Measurements from ENCODE around the gene XKR8. TPM values are rescaled to one million over a fixed set of nuclear protein-coding genes. Genes with fewer than 3 reads are reported as not detected.

XKR8 gene
- total and polyA plus RNA-seq, 2 donors (not counting 1 experiment from before 2014, with no cell fraction given), result 3.4 to 8.7 TPM

DNA sequence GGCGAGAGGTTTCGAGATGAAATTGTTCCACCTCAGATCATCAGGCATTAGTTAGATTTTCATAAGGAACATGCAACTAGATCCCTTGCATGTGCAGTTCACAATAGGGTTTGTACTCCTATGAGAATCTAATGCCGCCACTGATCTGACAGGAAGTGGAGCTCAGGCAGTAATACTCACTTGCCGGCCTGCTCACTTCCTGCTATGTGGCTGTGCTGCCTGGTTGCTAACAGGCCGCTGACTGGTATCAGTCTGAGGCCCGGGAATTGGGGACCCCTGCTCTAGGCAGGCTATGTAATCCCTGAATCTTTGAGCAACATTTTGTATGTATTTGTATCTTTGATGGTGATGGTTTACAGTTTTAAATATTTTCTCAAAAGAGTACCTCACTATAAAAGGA is 32.5 kb downstream of the XKR8 start:
- peak overlapping the region; percentile 16 for H3K9ac ChIP-seq (ENCODE audit: low read length)
- H4K20me1 ChIP-seq (ENCODE audit: control insufficient read depth, insufficient read depth, low read length, poor library complexity, severe bottlenecking), result no peaks in the 10 kb centered on the region
- H3K9me3 ChIP-seq (ENCODE audit: control extremely low read depth in 1 of 3, control insufficient read depth in 2 of 3, insufficient read depth in 1 of 3, low read length in 2 of 3), result no peaks in the 10 kb centered on the region
- no peaks in the 10 kb centered on the region for H3K79me2 ChIP-seq (ENCODE audit: control insufficient read depth, insufficient read depth, low read length)
- H3K27me3 ChIP-seq (replicated peaks in 1 of 4; ENCODE audit: control extremely low read depth in 1 of 4, control insufficient read depth in 3 of 4, insufficient read depth in 4 of 4, low read length in 3 of 4), result no peaks in the 10 kb centered on the region
- peak overlapping the region; percentile 20 for H2AFZ ChIP-seq (ENCODE audit: insufficient read depth, low read depth, low read length, poor library complexity, severe bottlenecking)
- H3K4me3 ChIP-seq (ENCODE audit: control extremely low read depth in 1 of 5, extremely low read depth in 1 of 5, insufficient read depth in 1 of 5, low read depth in 2 of 5, low read length in 4 of 5), result no peak overlapping the region
- no peaks in the 10 kb centered on the region for H3K9me3 Mint-ChIP-seq (ENCODE audit: insufficient read depth)
- H3K27ac ChIP-seq (ENCODE audit: low read length in 2 of 2), result peak overlapping the region in 1 of 2 donors; percentile 54
- POLR2A ChIA-PET, result no interaction called here
- H3K27me3 Mint-ChIP-seq, result no peaks in the 10 kb centered on the region
- peak overlapping the region; percentile 74 for H3K27ac Mint-ChIP-seq
- peaks cover 4 to 58% of the 10 kb centered on the region in 2 experiments for H3K36me3 ChIP-seq (replicated peaks in 1 of 2; ENCODE audit: control extremely low read depth in 1 of 2, control insufficient read depth in 1 of 2, extremely low read depth in 1 of 2, insufficient read depth in 2 of 2, low read length in 1 of 2)
- no peak overlapping the region for H3K4me2 ChIP-seq (replicated peaks; ENCODE audit: low read depth, low read length, poor library complexity, severe bottlenecking)
- no peak for TF ChIP-seq EZH2 (IDR thresholded peaks at IDR 0.05; ENCODE audit: borderline replicate concordance, insufficient read depth, low read depth, low read length, poor library complexity, severe bottlenecking)
- no peak for TF ChIP-seq CTCF (IDR thresholded peaks at IDR 0.05)
- CTCF ChIA-PET, result interaction anchor here (0.9 to 5.1 kb wide), 2 partner anchors 12 to 135 kb away, joined by 3 to 18 read pairs; no protein-coding TSS in a partner anchor
- intact Hi-C loops (cut with micrococcal nuclease), result no loop called here
- no peak for ATAC-seq (ENCODE audit: low read depth)
- peak; percentile 26 for DNase-seq
- H3K4me1 ChIP-seq (ENCODE audit: control insufficient read depth in 2 of 2, insufficient read depth in 2 of 2, low read length in 2 of 2), result peaks cover 4 to 7% of the 10 kb centered on the region in 2 donors
- H3K4me1 Mint-ChIP-seq, result peaks cover 6% of the 10 kb centered on the region
- WGBS (ENCODE audit: insufficient coverage), result 54% methylated on average over 5 of the region's 6 CpGs
- no peak overlapping the region for H3K4me3 Mint-ChIP-seq

- no peak overlapping the region for H3K4me3 ChIP-seq (ENCODE audit: control extremely low read depth in 1 of 5, extremely low read depth in 1 of 5, insufficient read depth in 1 of 5, low read depth in 2 of 5, low read length in 4 of 5)
- H3K9me3 Mint-ChIP-seq (ENCODE audit: insufficient read depth), result no peaks in the 10 kb centered on the region
- DNase-seq (no peak), ATAC-seq (ENCODE audit: low read depth) (no peak)
- peak overlapping the region in 1 of 2 donors; percentile 20 for H3K27ac ChIP-seq (ENCODE audit: low read length in 2 of 2)
- H3K36me3 ChIP-seq (replicated peaks in 1 of 2; ENCODE audit: control extremely low read depth in 1 of 2, control insufficient read depth in 1 of 2, extremely low read depth in 1 of 2, insufficient read depth in 2 of 2, low read length in 1 of 2), result peaks cover 7 to 60% of the 10 kb centered on the region in 2 experiments
- H4K20me1 ChIP-seq (ENCODE audit: control insufficient read depth, insufficient read depth, low read length, poor library complexity, severe bottlenecking), result no peaks in the 10 kb centered on the region
- peaks cover 4 to 7% of the 10 kb centered on the region in 2 donors for H3K4me1 ChIP-seq (ENCODE audit: control insufficient read depth in 2 of 2, insufficient read depth in 2 of 2, low read length in 2 of 2)
- ChIA-PET POLR2A (no interaction called here), CTCF (interaction anchor here (0.9 to 2.2 kb wide), 3 partner anchors 11 to 136 kb away, joined by 3 to 4 read pairs (median 4); no protein-coding TSS in a partner anchor)
- intact Hi-C loops (cut with micrococcal nuclease), result no loop called here
- H3K27ac Mint-ChIP-seq, result no peak overlapping the region
- TF ChIP-seq EZH2 (IDR thresholded peaks at IDR 0.05; ENCODE audit: borderline replicate concordance, insufficient read depth, low read depth, low read length, poor library complexity, severe bottlenecking), result no peak
- no peak for TF ChIP-seq CTCF (IDR thresholded peaks at IDR 0.05)
- no peak overlapping the region for H3K4me2 ChIP-seq (replicated peaks; ENCODE audit: low read depth, low read length, poor library complexity, severe bottlenecking)
- H3K9me3 ChIP-seq (ENCODE audit: control extremely low read depth in 1 of 3, control insufficient read depth in 2 of 3, insufficient read depth in 1 of 3, low read length in 2 of 3), result no peaks in the 10 kb centered on the region
- no CpG with 5 or more reads among the region's 3 CpGs for WGBS (ENCODE audit: insufficient coverage)
- H3K79me2 ChIP-seq (ENCODE audit: control insufficient read depth, insufficient read depth, low read length), result no peaks in the 10 kb centered on the region
- peaks cover 6% of the 10 kb centered on the region for H3K4me1 Mint-ChIP-seq
- no peaks in the 10 kb centered on the region for H3K27me3 ChIP-seq (replicated peaks in 1 of 4; ENCODE audit: control extremely low read depth in 1 of 4, control insufficient read depth in 3 of 4, insufficient read depth in 4 of 4, low read length in 3 of 4)
- no peak overlapping the region for H3K9ac ChIP-seq (ENCODE audit: low read length)
- H3K4me3 Mint-ChIP-seq, result no peak overlapping the region
- H3K27me3 Mint-ChIP-seq, result no peaks in the 10 kb centered on the region
- no peak overlapping the region for H2AFZ ChIP-seq (ENCODE audit: insufficient read depth, low read depth, low read length, poor library complexity, severe bottlenecking)
These were observed 33.5 kb downstream of the XKR8 start for GRCh38 chr1:27993241-27993640.

Measured in B cell (primary cell).